ENCODE data around the gene BUB3. TPM values are rescaled to one million over a fixed set of nuclear protein-coding genes. Genes with fewer than 3 reads are reported as not detected.

The BUB3 gene
- total and polyA plus RNA-seq, 2 of the 13 experiments (the other 11 are each of a cell fraction or from before 2014, with no cell fraction given): 174 to 188 TPM

DNA sequence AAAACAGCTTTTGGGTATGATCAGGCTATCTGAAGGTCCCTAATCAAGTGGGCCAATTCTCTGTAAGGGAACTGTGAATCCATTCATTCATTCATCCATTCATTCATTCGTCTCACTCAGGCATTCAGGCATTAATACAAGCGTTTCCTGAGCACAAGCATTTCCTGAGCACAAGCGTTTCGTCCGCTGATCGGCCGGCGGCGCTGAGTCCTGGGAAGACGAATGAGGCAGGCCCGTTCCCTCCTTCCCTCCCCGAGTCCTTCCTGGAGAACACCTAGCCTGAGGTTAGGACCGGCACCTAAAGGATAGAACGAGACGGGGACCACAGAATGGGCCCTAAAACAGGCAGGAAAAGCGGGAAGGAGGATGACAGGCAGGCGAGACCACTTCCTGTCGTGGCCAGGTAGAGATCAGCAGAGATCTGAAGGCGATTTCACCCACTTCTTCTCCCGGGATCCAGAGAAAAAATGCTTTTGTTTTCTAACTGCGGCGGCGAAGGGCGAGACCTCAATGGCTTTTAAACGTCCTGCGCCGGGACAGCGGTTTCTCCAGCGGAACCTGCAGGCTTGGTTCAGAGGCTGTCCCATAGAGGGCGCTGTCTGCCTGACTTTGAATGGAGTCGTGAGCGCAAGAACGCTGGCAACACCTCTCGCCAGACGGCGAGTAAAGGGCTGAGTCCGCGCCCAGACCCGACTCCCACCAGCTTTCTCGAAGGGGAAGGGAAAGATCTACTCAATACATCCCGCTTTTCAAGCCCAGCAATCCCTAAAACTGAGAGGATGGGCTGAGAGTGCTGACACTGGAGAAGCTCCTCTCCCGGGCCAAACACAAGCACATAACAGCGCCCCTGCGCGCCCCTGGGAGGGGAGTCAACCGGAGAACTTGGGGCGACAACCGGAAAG, 21.4 kb upstream of the BUB3 start (continued):
- TF ChIP-seq, protein P1, sequence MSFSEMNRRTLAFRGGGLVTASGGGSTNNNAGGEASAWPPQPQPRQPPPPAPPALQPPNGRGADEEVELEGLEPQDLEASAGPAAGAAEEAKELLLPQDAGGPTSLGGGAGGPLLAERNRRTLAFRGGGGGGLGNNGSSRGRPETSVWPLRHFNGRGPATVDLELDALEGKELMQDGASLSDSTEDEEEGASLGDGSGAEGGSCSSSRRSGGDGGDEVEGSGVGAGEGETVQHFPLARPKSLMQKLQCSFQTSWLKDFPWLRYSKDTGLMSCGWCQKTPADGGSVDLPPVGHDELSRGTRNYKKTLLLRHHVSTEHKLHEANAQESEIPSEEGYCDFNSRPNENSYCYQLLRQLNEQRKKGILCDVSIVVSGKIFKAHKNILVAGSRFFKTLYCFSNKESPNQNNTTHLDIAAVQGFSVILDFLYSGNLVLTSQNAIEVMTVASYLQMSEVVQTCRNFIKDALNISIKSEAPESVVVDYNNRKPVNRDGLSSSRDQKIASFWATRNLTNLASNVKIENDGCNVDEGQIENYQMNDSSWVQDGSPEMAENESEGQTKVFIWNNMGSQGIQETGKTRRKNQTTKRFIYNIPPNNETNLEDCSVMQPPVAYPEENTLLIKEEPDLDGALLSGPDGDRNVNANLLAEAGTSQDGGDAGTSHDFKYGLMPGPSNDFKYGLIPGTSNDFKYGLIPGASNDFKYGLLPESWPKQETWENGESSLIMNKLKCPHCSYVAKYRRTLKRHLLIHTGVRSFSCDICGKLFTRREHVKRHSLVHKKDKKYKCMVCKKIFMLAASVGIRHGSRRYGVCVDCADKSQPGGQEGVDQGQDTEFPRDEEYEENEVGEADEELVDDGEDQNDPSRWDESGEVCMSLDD (CRISPR knock-in tag; IDR thresholded peaks at IDR 0.05; ENCODE audit: borderline replicate concordance): no peak
- TF ChIP-seq MIER3 (CRISPR knock-in tag; IDR thresholded peaks at IDR 0.05; ENCODE audit: borderline replicate concordance): 0 out of 2 replicates have a peak, but pooled peaks have one; percentile 32
- TF ChIP-seq, protein P2, sequence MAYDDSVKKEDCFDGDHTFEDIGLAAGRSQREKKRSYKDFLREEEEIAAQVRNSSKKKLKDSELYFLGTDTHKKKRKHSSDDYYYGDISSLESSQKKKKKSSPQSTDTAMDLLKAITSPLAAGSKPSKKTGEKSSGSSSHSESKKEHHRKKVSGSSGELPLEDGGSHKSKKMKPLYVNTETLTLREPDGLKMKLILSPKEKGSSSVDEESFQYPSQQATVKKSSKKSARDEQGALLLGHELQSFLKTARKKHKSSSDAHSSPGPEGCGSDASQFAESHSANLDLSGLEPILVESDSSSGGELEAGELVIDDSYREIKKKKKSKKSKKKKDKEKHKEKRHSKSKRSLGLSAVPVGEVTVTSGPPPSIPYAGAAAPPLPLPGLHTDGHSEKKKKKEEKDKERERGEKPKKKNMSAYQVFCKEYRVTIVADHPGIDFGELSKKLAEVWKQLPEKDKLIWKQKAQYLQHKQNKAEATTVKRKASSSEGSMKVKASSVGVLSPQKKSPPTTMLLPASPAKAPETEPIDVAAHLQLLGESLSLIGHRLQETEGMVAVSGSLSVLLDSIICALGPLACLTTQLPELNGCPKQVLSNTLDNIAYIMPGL (CRISPR knock-in tag; IDR thresholded peaks at IDR 0.05; ENCODE audit: borderline replicate concordance in 1 of 2, low read depth in 1 of 2): peak; percentile 39 to 65; a peak in 2 of 4 replicates
- no peak for TF ChIP-seq KLF15 (CRISPR knock-in tag; IDR thresholded peaks at IDR 0.05; ENCODE audit: borderline replicate concordance)
- TF ChIP-seq, protein P3, sequence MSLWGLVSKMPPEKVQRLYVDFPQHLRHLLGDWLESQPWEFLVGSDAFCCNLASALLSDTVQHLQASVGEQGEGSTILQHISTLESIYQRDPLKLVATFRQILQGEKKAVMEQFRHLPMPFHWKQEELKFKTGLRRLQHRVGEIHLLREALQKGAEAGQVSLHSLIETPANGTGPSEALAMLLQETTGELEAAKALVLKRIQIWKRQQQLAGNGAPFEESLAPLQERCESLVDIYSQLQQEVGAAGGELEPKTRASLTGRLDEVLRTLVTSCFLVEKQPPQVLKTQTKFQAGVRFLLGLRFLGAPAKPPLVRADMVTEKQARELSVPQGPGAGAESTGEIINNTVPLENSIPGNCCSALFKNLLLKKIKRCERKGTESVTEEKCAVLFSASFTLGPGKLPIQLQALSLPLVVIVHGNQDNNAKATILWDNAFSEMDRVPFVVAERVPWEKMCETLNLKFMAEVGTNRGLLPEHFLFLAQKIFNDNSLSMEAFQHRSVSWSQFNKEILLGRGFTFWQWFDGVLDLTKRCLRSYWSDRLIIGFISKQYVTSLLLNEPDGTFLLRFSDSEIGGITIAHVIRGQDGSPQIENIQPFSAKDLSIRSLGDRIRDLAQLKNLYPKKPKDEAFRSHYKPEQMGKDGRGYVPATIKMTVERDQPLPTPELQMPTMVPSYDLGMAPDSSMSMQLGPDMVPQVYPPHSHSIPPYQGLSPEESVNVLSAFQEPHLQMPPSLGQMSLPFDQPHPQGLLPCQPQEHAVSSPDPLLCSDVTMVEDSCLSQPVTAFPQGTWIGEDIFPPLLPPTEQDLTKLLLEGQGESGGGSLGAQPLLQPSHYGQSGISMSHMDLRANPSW (CRISPR knock-in tag; IDR thresholded peaks at IDR 0.05; ENCODE audit: borderline replicate concordance): no peak
- TF ChIP-seq, protein P4, sequence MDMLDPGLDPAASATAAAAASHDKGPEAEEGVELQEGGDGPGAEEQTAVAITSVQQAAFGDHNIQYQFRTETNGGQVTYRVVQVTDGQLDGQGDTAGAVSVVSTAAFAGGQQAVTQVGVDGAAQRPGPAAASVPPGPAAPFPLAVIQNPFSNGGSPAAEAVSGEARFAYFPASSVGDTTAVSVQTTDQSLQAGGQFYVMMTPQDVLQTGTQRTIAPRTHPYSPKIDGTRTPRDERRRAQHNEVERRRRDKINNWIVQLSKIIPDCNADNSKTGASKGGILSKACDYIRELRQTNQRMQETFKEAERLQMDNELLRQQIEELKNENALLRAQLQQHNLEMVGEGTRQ (IDR thresholded peaks at IDR 0.05; ENCODE audit: low read depth, low read length): no peak
- TF ChIP-seq, protein P4 (CRISPR knock-in tag; IDR thresholded peaks at IDR 0.05; ENCODE audit: borderline replicate concordance): no peak
- TF ChIP-seq SOX13 (IDR thresholded peaks at IDR 0.05): no peak
- TF ChIP-seq SOX13 (CRISPR knock-in tag; conservative IDR thresholded peaks at IDR 0.05 in 1 of 2, IDR thresholded peaks at IDR 0.05 in 1 of 2): peak in 1 of 2 experiments; percentile 25; a peak in 1 of 4 replicates
- no peak for TF ChIP-seq ZSCAN31 (CRISPR knock-in tag; IDR thresholded peaks at IDR 0.05; ENCODE audit: low read depth)
- no peak for TF ChIP-seq MEF2D (CRISPR knock-in tag; IDR thresholded peaks at IDR 0.05)
- TF ChIP-seq MZF1 (CRISPR knock-in tag; IDR thresholded peaks at IDR 0.05; ENCODE audit: borderline replicate concordance): no peak
- 0 out of 2 replicates have a peak, but pooled peaks have one; percentile 16 for TF ChIP-seq ELF3 (CRISPR knock-in tag; IDR thresholded peaks at IDR 0.05)
- TF ChIP-seq MIER2 (CRISPR knock-in tag; IDR thresholded peaks at IDR 0.05): 0 out of 2 replicates have a peak, but pooled peaks have one; percentile 50
- TF ChIP-seq ZNF260 (CRISPR knock-in tag; IDR thresholded peaks at IDR 0.05; ENCODE audit: borderline replicate concordance, low read depth): no peak
- TF ChIP-seq GLI4 (CRISPR knock-in tag; IDR thresholded peaks at IDR 0.05; ENCODE audit: borderline replicate concordance): no peak
- TF ChIP-seq MEIS1 (CRISPR knock-in tag; IDR thresholded peaks at IDR 0.05; ENCODE audit: borderline replicate concordance): no peak
- no peak for TF ChIP-seq CEBPG (CRISPR knock-in tag; IDR thresholded peaks at IDR 0.05)

Data from HepG2 (cell line).